ENCODE data around the gene NEDD4L. TPM values are rescaled to one million over a fixed set of nuclear protein-coding genes. Genes with fewer than 3 reads are reported as not detected.

NEDD4L gene
- polyA plus RNA-seq, 1 of the 3 experiments (the other 2 are of a cell fraction) = 13.2 TPM

DNA sequence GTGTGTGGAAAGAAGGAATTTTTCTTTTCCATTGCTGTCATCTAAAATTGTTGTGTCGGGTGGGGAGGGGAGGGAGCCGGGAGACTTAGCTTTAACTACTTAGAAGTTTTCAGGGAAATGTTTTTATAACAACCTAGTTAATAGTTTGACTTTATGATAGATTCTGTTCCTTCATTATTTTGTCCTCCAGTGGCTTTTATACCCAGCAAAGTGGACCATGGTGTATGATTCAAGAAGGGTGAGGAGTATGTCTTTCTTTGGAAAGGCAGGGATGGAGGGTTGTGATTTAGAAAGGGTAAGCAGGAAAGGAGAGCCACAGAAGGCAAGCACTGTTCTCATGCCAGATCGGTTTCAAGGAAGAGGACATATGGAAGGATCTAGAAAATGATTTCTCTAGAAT, 261.8 kb downstream of the NEDD4L start:
- 91% methylated on average over 3 of the region's 3 CpGs for WGBS (ENCODE audit: low lambda C conversion rate)

GRCh38 chr18:58307441-58307840, 263.4 kb downstream of the NEDD4L start:
- no peaks in the 10 kb centered on the region for H4K20me1 ChIP-seq (ENCODE audit: insufficient read depth)
- 77% methylated on average over 3 of the region's 3 CpGs for WGBS (ENCODE audit: low lambda C conversion rate)
- no peaks in the 10 kb centered on the region for H3K79me2 ChIP-seq (ENCODE audit: insufficient read depth)
- H2AFZ ChIP-seq (ENCODE audit: low read depth) = no peak overlapping the region
- ChIA-PET CTCF (interaction anchor here (1.0 to 2.5 kb wide), 4 partner anchors 14 to 264 kb away, joined by 3 to 6 read pairs (median 4); partner anchors contain the start of gene NEDD4L), POLR2A (no interaction called here)
- H3K4me3 ChIP-seq (ENCODE audit: low read depth in 2 of 2, low read length in 1 of 2) = no peak overlapping the region
- H3K4me1 ChIP-seq (ENCODE audit: control insufficient read depth in 1 of 2, insufficient read depth in 2 of 2, low read depth in 1 of 2, low read length in 1 of 2) = peaks cover 0 to 6% of the 10 kb centered on the region in 2 experiments; a peak in 2 of 4 replicates
- no peak overlapping the region for H3K27ac ChIP-seq (ENCODE audit: low read depth in 2 of 2, low read length in 1 of 2)
- H3F3A ChIP-seq (replicated peaks; ENCODE audit: insufficient read depth) = no peaks in the 10 kb centered on the region
- no peaks in the 10 kb centered on the region for H3K36me3 ChIP-seq (replicated peaks in 1 of 2; ENCODE audit: control insufficient read depth in 1 of 2, insufficient read depth in 2 of 2, low read length in 1 of 2)
- no peak overlapping the region for H3K9ac ChIP-seq
- no peaks in the 10 kb centered on the region for H3K27me3 ChIP-seq (ENCODE audit: insufficient read depth)
- no peaks in the 10 kb centered on the region for H3K9me2 ChIP-seq
- no peak overlapping the region for H3K4me2 ChIP-seq
- no peaks in the 10 kb centered on the region for H3K9me3 ChIP-seq
- no peak for DNase-seq
- TF ChIP-seq USF1 (IDR thresholded peaks at IDR 0.05; ENCODE audit: borderline replicate concordance, low read depth) (no peak), FOSL2 (IDR thresholded peaks at IDR 0.05; ENCODE audit: borderline replicate concordance, low read depth) (no peak), MEF2A (IDR thresholded peaks at IDR 0.05; ENCODE audit: borderline replicate concordance, low read depth) (no peak), RXRA (IDR thresholded peaks at IDR 0.05; ENCODE audit: borderline replicate concordance, low read depth) (no peak), POLR2AphosphoS5 (IDR thresholded peaks at IDR 0.05; ENCODE audit: low read depth, low read length) (no peak), USF2 (IDR thresholded peaks at IDR 0.05; ENCODE audit: borderline replicate concordance, low read depth, low read length) (no peak), REST (IDR thresholded peaks at IDR 0.05; ENCODE audit: low read depth, low read length) (no peak), GATA2 (CRISPR knock-in tag; IDR thresholded peaks at IDR 0.05) (no peak), CHD2 (IDR thresholded peaks at IDR 0.05; ENCODE audit: low read length, partially characterized antibody) (no peak), SIN3A (IDR thresholded peaks at IDR 0.05; ENCODE audit: borderline replicate concordance, low read depth, low read length) (no peak), EP300 (IDR thresholded peaks at IDR 0.05; ENCODE audit: borderline replicate concordance in 1 of 2, low read depth in 1 of 2, low read length in 1 of 2) (no peak)
- TF ChIP-seq, protein P1, sequence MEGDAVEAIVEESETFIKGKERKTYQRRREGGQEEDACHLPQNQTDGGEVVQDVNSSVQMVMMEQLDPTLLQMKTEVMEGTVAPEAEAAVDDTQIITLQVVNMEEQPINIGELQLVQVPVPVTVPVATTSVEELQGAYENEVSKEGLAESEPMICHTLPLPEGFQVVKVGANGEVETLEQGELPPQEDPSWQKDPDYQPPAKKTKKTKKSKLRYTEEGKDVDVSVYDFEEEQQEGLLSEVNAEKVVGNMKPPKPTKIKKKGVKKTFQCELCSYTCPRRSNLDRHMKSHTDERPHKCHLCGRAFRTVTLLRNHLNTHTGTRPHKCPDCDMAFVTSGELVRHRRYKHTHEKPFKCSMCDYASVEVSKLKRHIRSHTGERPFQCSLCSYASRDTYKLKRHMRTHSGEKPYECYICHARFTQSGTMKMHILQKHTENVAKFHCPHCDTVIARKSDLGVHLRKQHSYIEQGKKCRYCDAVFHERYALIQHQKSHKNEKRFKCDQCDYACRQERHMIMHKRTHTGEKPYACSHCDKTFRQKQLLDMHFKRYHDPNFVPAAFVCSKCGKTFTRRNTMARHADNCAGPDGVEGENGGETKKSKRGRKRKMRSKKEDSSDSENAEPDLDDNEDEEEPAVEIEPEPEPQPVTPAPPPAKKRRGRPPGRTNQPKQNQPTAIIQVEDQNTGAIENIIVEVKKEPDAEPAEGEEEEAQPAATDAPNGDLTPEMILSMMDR (IDR thresholded peaks at IDR 0.05) = no peak
- TF ChIP-seq, protein P2, sequence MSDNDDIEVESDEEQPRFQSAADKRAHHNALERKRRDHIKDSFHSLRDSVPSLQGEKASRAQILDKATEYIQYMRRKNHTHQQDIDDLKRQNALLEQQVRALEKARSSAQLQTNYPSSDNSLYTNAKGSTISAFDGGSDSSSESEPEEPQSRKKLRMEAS (IDR thresholded peaks at IDR 0.05; ENCODE audit: low read depth) = no peak

More for the DNA sequence above, 261.8 kb downstream of the NEDD4L start:
- Histone ChIP-seq H4K20me1 (ENCODE audit: insufficient read depth) (no peaks in the 10 kb centered on the region), H3K9me3 (no peaks in the 10 kb centered on the region), H3K4me3 (ENCODE audit: low read depth in 2 of 2, low read length in 1 of 2) (no peak overlapping the region), H2AFZ (ENCODE audit: low read depth) (no peak overlapping the region), H3K9me2 (no peaks in the 10 kb centered on the region), H3K27me3 (ENCODE audit: insufficient read depth) (no peaks in the 10 kb centered on the region), H3K4me2 (no peak overlapping the region), H3K9ac (no peak overlapping the region), H3K36me3 (replicated peaks in 1 of 2; ENCODE audit: control insufficient read depth in 1 of 2, insufficient read depth in 2 of 2, low read length in 1 of 2) (no peaks in the 10 kb centered on the region), H3F3A (replicated peaks; ENCODE audit: insufficient read depth) (no peaks in the 10 kb centered on the region), H3K79me2 (ENCODE audit: insufficient read depth) (no peaks in the 10 kb centered on the region), H3K27ac (ENCODE audit: low read depth in 2 of 2, low read length in 1 of 2) (no peak overlapping the region), H3K4me1 (ENCODE audit: control insufficient read depth in 1 of 2, insufficient read depth in 2 of 2, low read depth in 1 of 2, low read length in 1 of 2) (peaks cover 0 to 6% of the 10 kb centered on the region in 2 experiments; a peak in 2 of 4 replicates)
- DNase-seq = no peak
- TF ChIP-seq FOXJ3 (CRISPR knock-in tag; IDR thresholded peaks at IDR 0.05) (no peak), RFX5 (IDR thresholded peaks at IDR 0.05; ENCODE audit: low read length) (no peak), SMC3 (IDR thresholded peaks at IDR 0.05; ENCODE audit: low read depth, low read length) (no peak), MEF2A (IDR thresholded peaks at IDR 0.05; ENCODE audit: borderline replicate concordance, low read depth) (no peak), GABPA (IDR thresholded peaks at IDR 0.05; ENCODE audit: low read depth) (no peak), TEAD4 (IDR thresholded peaks at IDR 0.05; ENCODE audit: borderline replicate concordance, insufficient read depth) (no peak)
- TF ChIP-seq, protein P1 (IDR thresholded peaks at IDR 0.05) = no peak
- ChIA-PET POLR2A (no interaction called here), CTCF (interaction anchor here (2.5 kb wide), 1 partner anchor 16 kb away, joined by 6 read pairs; no protein-coding TSS in a partner anchor)

Measured in SK-N-SH (cell line).